Measurements from ENCODE around the gene TARS3.
"Not testable (repeated sequence)": the region's sequence is repeated elsewhere in the genome, so short reads cannot be mapped to it uniquely, and the experiment has no call there.

The TARS3 gene

GRCh38 chr15:101684384-101684783 lies 39.9 kb downstream of the TARS3 start:
- Mint-ChIP-seq H3K4me1 (peaks cover 15% of the 10 kb centered on the region), H3K4me3 (no peak overlapping the region), H3K27ac (no peak overlapping the region), H3K36me3 (ENCODE audit: low read depth) (peaks cover 47% of the 10 kb centered on the region), H3K9me3 (no peaks in the 10 kb centered on the region), H3K27me3 (no peaks in the 10 kb centered on the region)
- no peak for ATAC-seq
- DNase-seq = no peak

- H3K27ac Mint-ChIP-seq = no peak overlapping the region
- no peak overlapping the region for H3K4me3 Mint-ChIP-seq
- ATAC-seq (no peak), DNase-seq (no peak)
- peaks cover 39% of the 10 kb centered on the region for H3K36me3 Mint-ChIP-seq (ENCODE audit: low read depth)
- no peaks in the 10 kb centered on the region for H3K27me3 Mint-ChIP-seq
- no peaks in the 10 kb centered on the region for H3K9me3 Mint-ChIP-seq
- H3K4me1 Mint-ChIP-seq = peaks cover 14% of the 10 kb centered on the region
Observed at GRCh38 chr15:101679806-101680205, 44.5 kb downstream of the TARS3 start.

- ATAC-seq = no peak
- Mint-ChIP-seq H3K9me3 (no peaks in the 10 kb centered on the region), H3K4me3 (no peak overlapping the region), H3K4me1 (peaks cover 11% of the 10 kb centered on the region), H3K27me3 (no peaks in the 10 kb centered on the region), H3K27ac (no peak overlapping the region), H3K36me3 (ENCODE audit: low read depth) (peaks cover 30% of the 10 kb centered on the region)
- no peak for DNase-seq
Observed at GRCh38 chr15:101676921-101677329, 47.3 kb downstream of the TARS3 start.

- no peaks in the 10 kb centered on the region for H3K9me3 Mint-ChIP-seq
- peaks cover 28% of the 10 kb centered on the region for H3K36me3 Mint-ChIP-seq (ENCODE audit: low read depth)
- ATAC-seq (no peak), DNase-seq (no peak)
- peaks cover 5% of the 10 kb centered on the region for H3K4me1 Mint-ChIP-seq
- no peak overlapping the region for H3K27ac Mint-ChIP-seq
- H3K4me3 Mint-ChIP-seq = peak overlapping the region; percentile 55
- H3K27me3 Mint-ChIP-seq = no peaks in the 10 kb centered on the region
Observed at GRCh38 chr15:101675796-101676582, 48.3 kb downstream of the TARS3 start.

GRCh38 chr15:101675015-101675414 lies 49.3 kb downstream of the TARS3 start:
- Mint-ChIP-seq H3K4me1 (no peaks in the 10 kb centered on the region), H3K36me3 (ENCODE audit: low read depth) (peaks cover 32% of the 10 kb centered on the region), H3K27me3 (no peaks in the 10 kb centered on the region), H3K4me3 (no peak overlapping the region), H3K9me3 (no peaks in the 10 kb centered on the region), H3K27ac (no peak overlapping the region)
- DNase-seq (no peak), ATAC-seq (no peak)

GRCh38 chr15:101672298-101672697 lies 52.0 kb downstream of the TARS3 start:
- Mint-ChIP-seq H3K9me3 (peaks cover 5% of the 10 kb centered on the region), H3K4me3 (no peak overlapping the region), H3K27me3 (no peaks in the 10 kb centered on the region), H3K4me1 (peaks cover 2% of the 10 kb centered on the region), H3K36me3 (ENCODE audit: low read depth) (peaks cover 35% of the 10 kb centered on the region), H3K27ac (no peak overlapping the region)
- ATAC-seq (no peak), DNase-seq (no peak)

GRCh38 chr15:101669744-101670143 lies 54.5 kb downstream of the TARS3 start:
- H3K27ac Mint-ChIP-seq = no peak overlapping the region
- H3K36me3 Mint-ChIP-seq (ENCODE audit: low read depth) = peaks cover 39% of the 10 kb centered on the region
- DNase-seq (no peak), ATAC-seq (no peak)
- H3K4me3 Mint-ChIP-seq = no peak overlapping the region
- H3K9me3 Mint-ChIP-seq = peaks cover 5% of the 10 kb centered on the region
- peaks cover 6% of the 10 kb centered on the region for H3K4me1 Mint-ChIP-seq
- no peaks in the 10 kb centered on the region for H3K27me3 Mint-ChIP-seq

- Mint-ChIP-seq H3K9me3 (peaks cover 5% of the 10 kb centered on the region), H3K27ac (no peak overlapping the region), H3K4me3 (no peak overlapping the region), H3K36me3 (ENCODE audit: low read depth) (peaks cover 30% of the 10 kb centered on the region), H3K27me3 (no peaks in the 10 kb centered on the region), H3K4me1 (peaks cover 14% of the 10 kb centered on the region)
- DNase-seq = no peak
- no peak for ATAC-seq
Observed at GRCh38 chr15:101667881-101668280, 56.4 kb downstream of the TARS3 start.

GRCh38 chr15:101664303-101664913 lies 59.9 kb downstream of the TARS3 start:
- Mint-ChIP-seq H3K27ac (no peak overlapping the region), H3K36me3 (ENCODE audit: low read depth) (peaks cover 18% of the 10 kb centered on the region), H3K4me1 (peaks cover 12% of the 10 kb centered on the region), H3K9me3 (peaks cover 5% of the 10 kb centered on the region), H3K4me3 (no peak overlapping the region), H3K27me3 (no peaks in the 10 kb centered on the region)
- ATAC-seq = no peak
- DNase-seq = no peak

GRCh38 chr15:101662203-101662602 lies 62.1 kb downstream of the TARS3 start:
- Mint-ChIP-seq H3K27ac (no peak overlapping the region), H3K36me3 (ENCODE audit: low read depth) (peaks cover 8% of the 10 kb centered on the region), H3K27me3 (no peaks in the 10 kb centered on the region), H3K9me3 (no peaks in the 10 kb centered on the region), H3K4me1 (peaks cover 12% of the 10 kb centered on the region), H3K4me3 (no peak overlapping the region)
- DNase-seq (no peak), ATAC-seq (no peak)

GRCh38 chr15:101660005-101660404 lies 64.3 kb downstream of the TARS3 start:
- Mint-ChIP-seq H3K4me3 (no peak overlapping the region), H3K4me1 (peaks cover 10% of the 10 kb centered on the region), H3K27me3 (no peaks in the 10 kb centered on the region), H3K36me3 (ENCODE audit: low read depth) (peaks cover 5% of the 10 kb centered on the region), H3K27ac (no peak overlapping the region), H3K9me3 (no peaks in the 10 kb centered on the region)
- DNase-seq (no peak), ATAC-seq (no peak)

- H3K4me3 Mint-ChIP-seq = no peak overlapping the region
- peaks cover 17% of the 10 kb centered on the region for H3K4me1 Mint-ChIP-seq
- no peaks in the 10 kb centered on the region for H3K27me3 Mint-ChIP-seq
- no peak for ATAC-seq
- H3K36me3 Mint-ChIP-seq (ENCODE audit: low read depth) = peaks cover 6% of the 10 kb centered on the region
- H3K27ac Mint-ChIP-seq = no peak overlapping the region
- no peak for DNase-seq
- H3K9me3 Mint-ChIP-seq = no peaks in the 10 kb centered on the region
Observed at GRCh38 chr15:101657968-101658784, 66.1 kb downstream of the TARS3 start.

GRCh38 chr15:101657171-101657570 lies 67.1 kb downstream of the TARS3 start:
- Mint-ChIP-seq H3K4me1 (peaks cover 20% of the 10 kb centered on the region), H3K4me3 (no peak overlapping the region), H3K36me3 (ENCODE audit: low read depth) (peaks cover 6% of the 10 kb centered on the region), H3K9me3 (no peaks in the 10 kb centered on the region), H3K27me3 (no peaks in the 10 kb centered on the region), H3K27ac (no peak overlapping the region)
- ATAC-seq (no peak), DNase-seq (no peak)

GRCh38 chr15:101654624-101655337 lies 69.5 kb downstream of the TARS3 start:
- not testable (repeated sequence) for ATAC-seq; H3K27me3 Mint-ChIP-seq; H3K36me3 Mint-ChIP-seq (ENCODE audit: low read depth); DNase-seq; H3K9me3 Mint-ChIP-seq
- H3K27ac Mint-ChIP-seq = peak overlapping the region; percentile 92
- H3K4me3 Mint-ChIP-seq = peak overlapping the region; percentile 41
- H3K4me1 Mint-ChIP-seq = peaks cover 35% of the 10 kb centered on the region
